Motor neuron (in vitro differentiated cells): ENCODE data around the gene RASA3. TPM values are rescaled to one million over a fixed set of nuclear protein-coding genes. Genes with fewer than 3 reads are reported as not detected.
"Not testable (repeated sequence)": the region's sequence is repeated elsewhere in the genome, so short reads cannot be mapped to it uniquely, and the experiment has no call there.

ENCODE experiments used
- ATAC-seq, 8 experiments: fragments of 200-7000 bp; cut with Tn5 transposase; replicated peaks in 6 of 8; 2 replicates each; pipeline ENCODE4 v1.8.0; 2021; ENCODE audit warnings: mild to moderate bottlenecking in 8 of 8, moderate library complexity in 8 of 8
- H3K27ac ChIP-seq, 2 donors: fragments of 250-450 bp; sonication (Bioruptor Pico); 2 replicates each; pipeline ENCODE4 v1.9.0; 2021; ENCODE audit warnings: antibody characterized with exemption in 2 of 2, mild to moderate bottlenecking in 2 of 2, moderate library complexity in 1 of 2
- H3K4me1 ChIP-seq, 2 donors: fragments of 250-450 bp; sonication (Bioruptor Pico); replicated peaks in 1 of 2; 2 replicates each; pipeline ENCODE4 v1.6.1; 2021; ENCODE audit warnings: antibody characterized with exemption in 2 of 2, mild to moderate bottlenecking in 2 of 2, moderate library complexity in 1 of 2
- H3K4me3 ChIP-seq, 5 donors: fragments of 250-450 bp; sonication (Bioruptor Pico); 2 replicates each; pipeline ENCODE4 v1.9.0; 2021; ENCODE audit warnings: antibody characterized with exemption in 5 of 5, mild to moderate bottlenecking in 5 of 5, moderate library complexity in 4 of 5
- WGBS, 10 experiments: fragments of 450-650 bp; shearing (Covaris generic); methylation state at CpG; one replicate each; pipeline ENCODE4 v1.0.0; 2022; 5-methylcytosine and 5-hydroxymethylcytosine counted together
- in situ Hi-C, 9 experiments: fragments of 400-800 bp; cut with MboI; loops; one replicate each; pipeline ENCODE4 v1.15.0; 2021; ENCODE audit warnings: low sequenced_read_pairs in 9 of 9, low pct_unique_long_range_greater_than_20kb in 2 of 9; ENCODE audit not compliant: unreplicated experiment in 9 of 9
- total RNA-seq, 8 experiments: library from RNA; unstranded; fragments of 300-600 nt; gene quantifications; 2 replicates each; pipeline versions ENCODE4 v1.2.3 to v1.2.4, GENCODE V29; 2022

Gene RASA3
- total RNA-seq, 8 experiments from 2014 or later, result 1.3 to 25.2 (median 10.0) TPM

- Histone ChIP-seq H3K27ac (no peak overlapping the region), H3K4me1 (peaks cover 3 to 17% of the 10 kb centered on the region in 2 donors), H3K4me3 (no peak overlapping the region)
- ATAC-seq, result no peak
- in situ Hi-C loops, result no loop called here
- WGBS, 10 experiments, result 80 to 100% (median 95%) methylated on average over 1 to 8 of the region's 11 CpGs; no CpG with 5 or more reads in 2 of the 10 experiments
These were observed 140.7 kb downstream of the RASA3 start for GRCh38 chr13:113991676-113992179.

DNA sequence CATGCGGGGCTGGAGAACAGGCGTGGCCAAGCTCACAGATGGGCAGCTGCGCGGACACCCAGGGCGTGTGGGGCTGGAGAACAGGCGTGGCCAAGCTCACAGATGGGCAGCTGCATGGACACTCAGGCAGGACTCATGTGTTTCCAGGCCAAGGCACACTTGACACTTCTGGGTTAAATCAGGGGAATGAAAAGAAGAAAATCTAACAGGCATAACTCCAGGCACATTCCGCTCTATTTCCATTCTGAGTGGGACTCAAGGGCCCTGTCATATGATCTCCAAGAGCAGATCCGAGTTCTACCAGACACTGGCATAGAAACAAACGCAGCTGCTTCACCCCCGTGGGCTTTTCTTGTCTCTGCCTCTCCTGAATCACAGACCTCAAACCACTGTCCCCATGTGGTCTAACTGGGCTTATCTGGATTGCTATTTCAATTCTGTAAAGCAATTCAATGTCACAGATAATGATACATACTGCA is 141.2 kb downstream of the RASA3 start:
- Histone ChIP-seq H3K4me1 (peaks cover 3 to 17% of the 10 kb centered on the region in 2 donors), H3K4me3 (no peak overlapping the region), H3K27ac (no peak overlapping the region)
- 40 to 98% (median 80%) methylated on average over 1 to 5 of the region's 10 CpGs; no CpG with 5 or more reads in 5 of the 10 experiments for WGBS, 10 experiments
- in situ Hi-C loops, result no loop called here
- ATAC-seq, result no peak

DNA sequence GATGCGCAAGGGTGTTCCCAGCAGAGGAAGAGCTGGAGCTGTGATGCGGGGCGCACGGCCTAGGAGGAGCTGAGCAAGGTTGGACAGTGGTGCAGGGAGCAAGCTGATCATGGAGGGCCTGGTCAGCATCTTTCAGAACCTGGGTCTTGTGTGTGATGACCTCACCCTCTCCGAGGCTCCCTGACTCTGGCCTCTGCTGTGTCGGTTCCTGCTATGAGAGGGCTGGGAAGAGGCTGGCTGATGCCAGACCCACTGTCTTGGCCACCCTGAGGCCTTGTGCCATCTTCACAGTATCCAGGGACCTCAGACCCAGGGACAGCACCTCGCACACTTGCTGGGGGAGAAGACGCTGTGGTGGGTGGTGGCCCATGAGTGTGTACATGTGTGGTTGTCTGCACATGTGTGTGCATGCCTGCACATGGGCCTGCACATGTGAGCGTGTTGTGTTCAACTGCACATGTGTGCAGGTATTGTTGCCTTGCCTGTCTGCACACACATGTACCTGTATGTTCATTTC is 142.0 kb downstream of the RASA3 start:
- in situ Hi-C loops, result no loop called here
- ATAC-seq, result no peak
- 87 to 100% (median 97%) methylated on average over 2 to 7 of the region's 9 CpGs; no CpG with 5 or more reads in 5 of the 10 experiments for WGBS, 10 experiments
- H3K4me3 ChIP-seq, result no peak overlapping the region
- H3K4me1 ChIP-seq, result peaks cover 3 to 16% of the 10 kb centered on the region in 2 donors
- no peak overlapping the region for H3K27ac ChIP-seq

DNA sequence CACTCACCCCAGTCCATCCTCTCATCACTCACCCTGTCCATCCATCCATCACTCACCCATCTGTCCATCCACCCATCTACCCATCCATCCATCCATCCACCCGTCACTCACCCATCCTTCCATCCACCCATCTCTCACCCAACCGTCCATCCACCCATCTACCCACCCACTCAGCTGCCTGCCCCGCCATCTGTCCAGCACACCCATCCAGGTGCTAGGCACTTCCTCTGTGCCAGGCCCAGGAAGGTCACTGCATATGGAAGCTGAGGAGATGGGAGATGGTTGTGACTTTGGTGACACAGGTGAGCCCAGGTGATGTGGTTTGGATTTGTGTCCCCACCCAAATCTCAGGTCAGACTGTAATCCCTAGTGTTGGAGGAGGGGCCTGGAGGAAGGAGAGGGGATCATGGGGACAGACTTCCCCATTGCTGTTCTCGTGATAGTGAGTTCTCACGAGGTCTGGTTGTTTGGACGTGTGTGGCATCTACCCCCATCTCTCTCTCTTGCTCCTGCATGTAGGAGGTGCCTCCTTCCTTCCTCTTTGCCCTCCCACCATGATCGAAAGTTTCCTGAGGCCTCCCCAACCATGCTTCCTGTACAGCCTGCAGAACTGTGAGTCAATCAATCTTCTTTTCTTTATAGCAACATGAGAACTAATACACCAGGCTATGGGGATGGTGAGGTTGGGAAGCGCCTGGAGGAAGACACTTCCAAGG is 142.7 kb downstream of the RASA3 start:
- H3K4me1 ChIP-seq, result peaks cover 0 to 12% of the 10 kb centered on the region in 2 donors
- H3K4me3 ChIP-seq, result no peak overlapping the region
- no peak for ATAC-seq
- H3K27ac ChIP-seq, result no peak overlapping the region
- in situ Hi-C loops, result no loop called here
- WGBS, 10 experiments, result 86 to 100% (median 95%) methylated on average over 1 to 3 of the region's 8 CpGs; no CpG with 5 or more reads in 2 of the 10 experiments

DNA sequence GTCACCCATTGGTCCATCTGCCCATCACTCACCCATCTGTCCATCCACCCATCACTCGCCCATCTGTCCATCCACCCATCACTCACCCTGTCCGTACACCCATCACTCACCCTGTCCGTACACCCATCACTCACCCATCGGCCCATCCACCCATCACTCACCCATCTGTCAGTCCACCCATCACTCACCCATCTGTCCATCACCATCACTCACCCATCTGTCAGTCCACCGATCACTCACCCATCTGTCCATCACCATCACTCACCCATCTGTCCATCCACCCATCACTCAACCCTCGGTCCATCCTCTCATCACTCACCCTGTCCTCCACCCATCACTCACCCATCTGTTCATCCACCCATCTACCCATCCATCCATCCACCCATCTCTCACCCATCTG is 143.6 kb downstream of the RASA3 start:
- H3K27ac ChIP-seq, ATAC-seq, H3K4me3 ChIP-seq, in situ Hi-C loops, H3K4me1 ChIP-seq: not testable (repeated sequence)
- 42 to 80% methylated on average over 2 of the region's 6 CpGs; no CpG with 5 or more reads in 8 of the 10 experiments for WGBS, 10 experiments

DNA sequence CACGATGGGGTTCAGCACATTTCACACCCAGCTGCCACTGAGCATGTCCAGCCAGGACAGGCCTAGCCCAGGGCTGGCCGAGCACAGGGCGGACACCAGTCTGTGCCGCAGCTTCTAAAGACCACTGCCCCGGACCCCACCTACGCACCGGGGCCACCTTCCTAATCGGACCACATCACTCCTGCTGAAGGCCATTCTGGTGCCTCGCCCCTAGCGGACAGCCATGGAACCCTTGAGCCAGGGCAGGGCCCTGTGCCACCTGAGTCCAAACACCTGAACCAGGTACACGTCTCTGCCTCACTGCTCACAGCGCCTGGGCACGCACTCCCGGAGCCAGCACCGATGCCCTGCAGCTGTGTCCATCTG is 150.1 kb downstream of the RASA3 start:
- Histone ChIP-seq H3K4me1 (no peaks in the 10 kb centered on the region), H3K27ac (no peak overlapping the region), H3K4me3 (no peak overlapping the region)
- in situ Hi-C loops, result no loop called here
- peak in 2 of 8 experiments; percentile 16 to 24 for ATAC-seq
- WGBS, 10 experiments, result 93 to 100% methylated on average over 1 to 3 of the region's 15 CpGs; no CpG with 5 or more reads in 8 of the 10 experiments

DNA sequence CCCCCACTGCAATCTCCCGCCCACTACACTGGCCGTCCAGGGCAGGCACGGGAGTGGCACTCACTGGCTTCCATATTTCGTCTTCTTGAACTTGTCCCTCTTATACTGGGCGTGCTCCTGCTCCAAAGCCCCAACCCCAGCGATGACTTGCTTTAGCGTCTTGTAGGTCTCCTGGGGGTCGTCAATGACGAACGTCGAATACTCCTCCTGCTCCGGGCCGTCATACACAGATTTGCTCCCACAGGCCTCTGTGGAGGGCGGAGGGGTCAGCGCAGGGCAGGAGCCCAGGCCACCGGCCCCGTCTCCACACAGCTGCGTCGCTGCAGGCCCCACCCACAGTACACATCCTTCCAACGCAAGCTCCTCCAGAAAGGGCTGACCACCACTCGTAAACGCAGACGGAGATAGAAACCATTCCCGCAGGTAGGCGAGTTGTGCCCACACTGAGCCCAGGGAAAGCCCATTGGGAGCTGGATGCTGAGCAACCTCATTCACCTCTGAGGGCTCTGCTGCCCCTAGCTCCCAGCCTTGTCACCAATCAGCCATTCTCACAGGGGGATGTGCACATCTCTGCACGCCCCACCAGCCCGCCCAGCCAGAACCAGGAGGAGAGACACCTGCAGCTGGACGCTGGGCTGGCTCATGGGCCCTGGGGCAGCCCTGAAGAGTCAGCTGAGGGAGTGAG is 150.7 kb downstream of the RASA3 start:
- no peak overlapping the region for H3K27ac ChIP-seq
- WGBS, 10 experiments, result 78 to 95% (median 86%) methylated on average over 4 to 8 of the region's 28 CpGs; no CpG with 5 or more reads in 7 of the 10 experiments
- H3K4me1 ChIP-seq, result no peaks in the 10 kb centered on the region
- in situ Hi-C loops, result no loop called here
- ATAC-seq, result peak in 2 of 8 experiments; percentile 7 to 14
- H3K4me3 ChIP-seq, result no peak overlapping the region

GRCh38 chr13:113981194-113981605 is 151.2 kb downstream of the RASA3 start:
- no peak overlapping the region for H3K27ac ChIP-seq
- 60 to 100% (median 91%) methylated on average over 1 to 4 of the region's 16 CpGs; no CpG with 5 or more reads in 6 of the 10 experiments for WGBS, 10 experiments
- H3K4me3 ChIP-seq, result no peak overlapping the region
- in situ Hi-C loops, result no loop called here
- ATAC-seq, result peak in 3 of 8 experiments; percentile 5 to 30 (median 6)
- no peaks in the 10 kb centered on the region for H3K4me1 ChIP-seq

- H3K4me3 ChIP-seq, result no peak overlapping the region
- peak in 1 of 8 experiments; percentile 15 for ATAC-seq
- H3K27ac ChIP-seq, result no peak overlapping the region
- WGBS, 10 experiments, result 40 to 100% (median 93%) methylated on average over 1 to 10 of the region's 12 CpGs; no CpG with 5 or more reads in 3 of the 10 experiments
- in situ Hi-C loops, result no loop called here
- H3K4me1 ChIP-seq, result no peaks in the 10 kb centered on the region
These were observed 151.8 kb downstream of the RASA3 start for GRCh38 chr13:113980489-113981064.

- no peak overlapping the region for H3K27ac ChIP-seq
- 59 to 100% (median 87%) methylated on average over 2 to 7 of the region's 20 CpGs; no CpG with 5 or more reads in 3 of the 10 experiments for WGBS, 10 experiments
- in situ Hi-C loops, result no loop called here
- H3K4me1 ChIP-seq, result no peaks in the 10 kb centered on the region
- no peak overlapping the region for H3K4me3 ChIP-seq
- ATAC-seq, result peak in 4 of 8 experiments; percentile 11 to 30 (median 14)
These were observed 152.5 kb downstream of the RASA3 start for GRCh38 chr13:113979791-113980471.

DNA sequence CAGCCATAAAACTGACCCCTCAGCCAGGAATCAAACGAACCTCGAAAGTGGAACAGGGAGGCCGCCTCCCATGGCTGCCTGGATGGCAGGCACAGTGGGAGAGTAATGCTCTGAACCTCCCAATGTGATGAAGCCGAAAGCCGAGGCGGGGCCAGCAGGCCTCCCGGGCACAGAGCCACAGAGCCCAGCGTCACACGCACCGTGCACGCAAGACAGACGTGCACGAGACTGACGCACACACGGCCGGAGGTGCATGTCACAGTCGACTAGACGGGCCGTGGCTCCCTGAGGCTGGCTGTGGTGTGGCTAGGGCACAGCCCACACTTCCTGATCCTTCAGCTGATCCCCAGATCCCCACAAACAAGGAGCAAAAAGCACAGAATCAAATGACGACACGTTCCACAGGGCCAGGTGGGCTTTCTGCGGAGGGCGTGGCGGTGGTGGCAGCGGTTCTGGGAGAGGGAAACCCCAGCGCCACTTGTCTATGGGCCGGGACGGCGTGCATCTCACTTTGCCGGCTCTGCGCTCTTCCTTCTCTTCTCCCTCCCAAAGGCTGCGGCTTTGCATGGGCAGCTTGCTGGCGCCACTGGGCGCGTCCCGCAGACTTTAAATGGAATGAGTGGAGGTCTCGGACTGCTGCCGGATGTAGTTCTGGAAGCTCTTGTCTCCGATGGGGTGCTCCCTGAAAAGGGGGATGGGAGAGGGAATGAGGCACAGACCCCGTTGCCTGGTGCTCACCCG is 153.5 kb downstream of the RASA3 start:
- no peak for ATAC-seq
- no peaks in the 10 kb centered on the region for H3K4me1 ChIP-seq
- no peak overlapping the region for H3K4me3 ChIP-seq
- in situ Hi-C loops, result no loop called here
- 80 to 100% (median 90%) methylated on average over 1 to 10 of the region's 41 CpGs; no CpG with 5 or more reads in 3 of the 10 experiments for WGBS, 10 experiments
- H3K27ac ChIP-seq, result no peak overlapping the region

GRCh38 chr13:113977976-113978375 is 154.4 kb downstream of the RASA3 start:
- H3K4me3 ChIP-seq, result no peak overlapping the region
- in situ Hi-C loops, result no loop called here

More at GRCh38 chr13:113977976-113978375, 154.4 kb downstream of the RASA3 start:
- WGBS, 10 experiments, result 80 to 100% (median 84%) methylated on average over 1 to 10 of the region's 13 CpGs; no CpG with 5 or more reads in 5 of the 10 experiments
- Histone ChIP-seq H3K27ac (no peak overlapping the region), H3K4me1 (no peaks in the 10 kb centered on the region)
- no peak for ATAC-seq
